Measurements from ENCODE around the gene RAB3GAP1.

The RAB3GAP1 gene

DNA sequence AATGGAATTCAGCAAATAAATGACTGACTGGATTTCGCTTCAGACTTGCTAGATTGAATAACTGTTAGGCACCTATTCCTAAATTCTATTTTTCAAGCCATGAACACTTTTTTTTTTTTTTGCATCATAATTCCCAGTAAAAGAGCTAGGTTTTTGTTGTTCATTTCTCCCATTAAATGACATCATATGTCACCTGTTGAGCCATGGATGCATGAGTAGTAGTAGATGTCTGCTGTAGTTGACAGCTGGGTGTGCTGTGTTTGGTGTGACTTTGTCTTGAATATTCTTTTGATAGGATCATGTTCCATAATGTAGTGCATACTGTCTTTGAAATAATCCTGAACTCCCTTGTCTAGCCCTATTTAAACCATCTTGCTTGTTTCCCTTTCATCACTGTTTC lies 115.2 kb downstream of the RAB3GAP1 start:
- no peak for DNase-seq

DNA sequence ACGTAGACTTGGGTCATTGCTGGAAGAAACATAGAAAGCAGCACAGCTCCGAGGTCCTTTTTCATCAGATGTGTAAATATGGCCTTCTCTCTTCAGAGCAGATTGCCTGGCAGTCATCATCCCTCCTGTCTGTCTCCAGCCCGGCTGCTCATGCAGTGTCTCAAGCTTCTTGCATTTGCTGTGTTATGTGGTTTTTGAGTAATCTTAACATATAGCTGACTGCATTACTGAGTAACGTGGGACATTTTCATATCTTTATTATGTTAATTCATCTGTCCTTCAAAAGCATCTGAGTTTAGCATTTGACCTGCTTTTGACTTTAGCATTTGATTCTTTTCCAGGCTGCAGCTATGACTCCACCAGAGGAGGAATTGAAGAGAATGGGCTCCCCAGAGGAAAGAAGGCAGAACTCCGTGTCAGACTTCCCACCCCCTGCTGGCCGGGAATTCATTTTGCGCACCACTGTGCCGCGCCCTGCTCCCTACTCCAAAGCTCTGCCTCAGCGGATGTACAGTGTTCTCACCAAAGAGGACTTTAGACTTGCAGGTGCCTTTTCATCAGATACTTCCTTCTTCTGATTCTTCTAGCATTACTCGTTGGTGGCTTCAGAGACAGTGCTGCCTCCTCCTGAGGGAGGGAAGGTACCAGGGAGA lies 116.2 kb downstream of the RAB3GAP1 start:
- no peak for DNase-seq

DNA sequence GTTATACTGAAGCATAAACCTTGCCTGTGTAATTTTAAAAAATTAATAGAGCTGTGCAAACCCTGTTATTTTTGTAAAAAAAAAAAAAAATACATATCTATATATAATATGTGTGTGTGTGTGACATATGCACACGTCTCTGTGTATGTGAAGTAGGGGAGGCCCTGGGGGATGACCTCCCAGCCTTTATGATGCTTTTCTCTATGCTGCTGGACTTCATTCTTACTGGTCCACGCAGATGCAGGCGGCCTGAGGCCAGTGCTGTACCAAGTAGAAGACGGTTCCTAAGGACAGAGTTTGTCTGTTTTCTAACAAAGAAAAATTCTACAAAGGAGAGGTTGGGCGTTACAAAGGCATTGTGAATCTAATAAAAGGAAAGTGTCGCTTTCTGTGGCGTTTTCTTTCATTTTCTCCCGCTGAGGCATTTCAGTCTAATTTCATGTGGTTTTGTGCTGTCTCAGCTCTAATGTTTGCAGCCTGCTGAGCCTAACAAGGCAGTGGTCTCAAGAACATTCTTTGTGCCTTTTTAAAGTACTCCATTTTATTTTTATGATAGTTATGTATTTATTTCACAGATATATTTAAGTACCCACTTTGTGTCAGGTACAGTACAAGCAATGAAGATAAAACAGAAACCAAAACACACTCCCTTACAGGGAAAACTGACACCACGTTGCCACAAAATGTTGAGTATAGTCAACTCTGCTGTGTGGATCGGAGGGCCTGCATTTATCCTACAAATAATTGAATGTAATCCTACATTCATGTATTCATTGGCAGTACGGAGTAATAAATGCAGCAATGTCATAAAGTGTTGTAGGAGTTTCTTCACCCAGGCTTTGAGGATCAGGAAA lies 118.0 kb downstream of the RAB3GAP1 start:
- no peak for DNase-seq

DNA sequence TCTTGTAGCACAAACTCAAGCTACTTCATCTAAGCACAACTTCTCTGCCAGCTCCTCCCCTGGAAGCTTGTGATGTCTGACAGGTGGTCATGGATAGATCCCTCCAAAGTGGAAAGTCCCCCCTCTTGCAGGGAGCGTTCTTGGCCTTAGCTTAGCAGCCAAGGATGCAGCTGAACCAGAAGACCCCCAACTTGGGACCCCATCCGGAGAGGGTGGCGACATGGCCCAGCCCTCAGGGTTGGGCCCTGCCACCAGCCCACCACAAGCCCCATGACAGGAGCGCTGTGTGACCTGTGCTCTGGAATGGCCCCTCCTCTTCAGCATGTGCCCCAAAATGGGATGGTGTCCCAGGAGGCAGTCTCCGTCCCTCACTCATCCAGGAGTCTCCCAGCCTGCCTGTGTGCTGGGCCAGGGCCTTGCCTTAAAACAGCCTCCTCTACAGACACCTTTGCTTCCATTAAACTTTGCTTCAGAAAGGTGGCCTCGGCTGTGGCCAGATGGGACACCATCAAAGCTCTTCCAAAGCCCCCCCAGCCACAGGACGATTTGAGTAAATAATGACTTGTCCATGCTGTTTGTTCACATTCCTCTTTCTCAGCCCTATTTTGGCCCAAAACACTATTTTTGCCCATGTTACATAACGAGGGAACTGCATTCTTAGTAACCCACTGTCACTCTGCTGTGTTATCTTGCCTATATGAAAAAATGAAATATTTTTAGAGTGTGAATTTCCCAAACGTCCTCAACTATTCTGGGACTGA lies 122.1 kb downstream of the RAB3GAP1 start:
- no peak for DNase-seq

DNA sequence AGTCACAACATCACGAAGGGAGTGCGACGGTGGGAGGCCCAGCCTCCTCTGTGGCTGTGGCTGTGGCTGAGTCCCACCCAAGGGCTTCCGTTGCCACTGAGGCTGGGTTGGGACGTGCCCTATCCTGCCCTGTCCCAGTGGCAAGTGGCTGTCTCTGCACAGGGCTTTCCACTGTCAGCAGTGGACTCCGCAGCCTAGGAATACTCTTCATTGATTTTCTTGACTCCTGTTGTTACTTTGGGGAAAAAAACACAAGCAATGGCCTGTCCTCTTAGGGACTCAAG lies 122.7 kb downstream of the RAB3GAP1 start:
- DNase-seq, result no peak

DNA sequence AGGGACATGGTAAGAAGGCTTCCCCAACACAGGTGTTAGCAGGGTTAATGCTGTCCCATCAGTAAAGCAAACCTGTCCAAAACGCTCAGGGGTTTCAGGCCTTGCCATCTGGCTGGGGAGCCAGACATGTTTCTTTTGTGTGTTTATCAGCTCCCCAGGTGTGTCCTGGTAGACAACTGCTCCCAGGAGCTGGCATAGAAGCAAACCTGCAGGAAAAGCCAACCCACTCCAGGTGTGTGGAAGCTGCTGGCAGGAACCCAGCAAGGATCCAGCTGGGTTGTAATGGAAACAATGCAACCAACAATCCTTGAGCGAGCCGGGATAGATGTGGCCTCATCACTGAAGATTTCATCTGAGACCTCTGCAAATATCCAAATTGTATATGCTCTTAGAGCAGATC lies 123.1 kb downstream of the RAB3GAP1 start:
- no peak for DNase-seq

DNA sequence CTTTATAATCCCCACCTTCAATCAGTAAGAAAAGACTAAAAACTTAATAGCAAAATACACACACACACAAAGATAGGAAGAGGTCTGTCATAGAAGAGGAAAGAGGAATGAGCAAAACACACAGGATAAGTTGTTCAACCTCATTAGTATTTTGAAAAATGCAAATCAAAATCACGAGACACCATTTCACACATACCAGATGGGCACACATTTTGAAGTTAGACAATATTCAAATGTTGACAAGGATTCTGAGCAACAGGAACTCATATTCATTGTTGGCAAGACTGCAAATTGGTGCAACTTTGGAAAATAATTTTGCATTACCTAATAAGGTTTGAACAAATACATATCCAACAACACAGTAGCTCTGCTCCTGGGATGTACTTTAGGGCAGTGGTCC lies 127.6 kb downstream of the RAB3GAP1 start:
- no peak for DNase-seq

DNA sequence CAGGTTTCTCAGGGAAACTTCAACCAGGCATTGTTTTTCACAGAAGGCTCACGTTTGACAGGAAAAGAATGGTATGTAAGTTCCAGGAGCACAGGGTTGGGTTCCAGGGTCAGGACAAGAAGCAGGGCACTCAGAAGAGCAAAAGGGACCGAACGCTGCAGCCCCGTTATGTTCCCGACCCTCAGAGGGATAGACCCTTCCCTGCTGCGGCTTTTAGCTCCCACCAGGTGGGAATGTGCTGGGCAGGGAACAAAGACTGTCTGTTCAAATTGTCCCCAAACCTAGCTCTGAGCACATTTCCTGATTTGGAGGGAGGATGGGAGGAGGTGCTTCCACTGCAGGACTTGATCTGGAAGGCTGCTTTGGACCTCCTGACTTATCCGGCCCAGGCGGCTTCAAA lies 130.1 kb downstream of the RAB3GAP1 start:
- DNase-seq, result no peak

DNA sequence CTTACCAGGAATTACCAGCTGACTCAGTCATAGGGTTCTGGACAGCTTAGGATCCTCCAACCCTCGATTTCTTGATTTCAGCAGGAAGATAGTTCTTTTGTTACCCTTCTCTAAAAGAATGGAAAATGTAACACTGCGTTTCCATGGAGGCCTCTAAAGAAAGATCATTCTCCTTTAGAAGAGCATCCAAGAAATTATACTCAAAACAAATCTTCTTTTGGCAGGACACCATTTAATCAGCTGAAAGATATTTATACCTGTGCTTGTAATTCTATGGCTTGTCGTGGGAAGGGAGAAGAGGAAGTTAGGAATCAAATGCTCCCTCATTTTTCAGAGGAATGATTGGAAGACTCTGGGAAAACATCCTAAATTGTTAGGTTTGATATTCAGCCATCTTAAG lies 130.5 kb downstream of the RAB3GAP1 start:
- no peak for DNase-seq

DNA sequence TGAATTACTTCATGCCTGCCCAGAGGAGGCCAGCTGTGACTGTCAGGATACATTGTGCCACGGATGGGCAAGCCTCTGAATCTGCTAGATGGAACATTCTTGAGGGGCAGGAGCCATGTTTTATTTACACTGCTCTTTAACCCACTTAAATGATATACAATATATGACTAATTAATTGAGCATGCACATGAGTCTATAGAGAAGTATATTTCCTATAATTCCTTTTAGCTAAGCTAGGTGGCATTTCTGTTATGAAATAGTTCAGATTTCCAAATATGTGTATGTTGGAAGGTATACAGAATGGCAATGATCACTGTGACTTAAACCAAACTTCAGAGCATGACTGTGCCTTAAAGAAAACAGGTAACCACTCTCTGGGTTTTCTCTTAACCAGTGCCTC lies 131.7 kb downstream of the RAB3GAP1 start:
- DNase-seq, result no peak

DNA sequence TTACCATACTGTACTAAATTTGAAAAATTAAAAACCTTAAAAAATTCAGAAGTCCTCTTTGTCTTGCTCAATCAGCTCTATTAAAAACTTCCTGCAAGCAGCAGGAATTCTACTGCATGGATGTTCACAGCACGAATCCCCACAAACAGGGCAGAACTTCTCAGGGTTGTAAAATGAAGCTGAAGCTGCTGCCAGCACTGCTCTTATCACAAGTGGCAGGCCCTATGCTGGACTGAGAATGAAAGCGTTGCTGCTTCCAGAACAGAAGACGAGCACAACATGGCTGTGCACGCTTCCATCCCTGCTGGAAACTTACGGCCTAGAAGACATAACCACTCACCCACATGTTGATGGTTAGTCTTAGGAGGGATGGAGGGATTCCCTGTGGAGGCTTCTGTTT lies 134.0 kb downstream of the RAB3GAP1 start:
- DNase-seq, result no peak

DNA sequence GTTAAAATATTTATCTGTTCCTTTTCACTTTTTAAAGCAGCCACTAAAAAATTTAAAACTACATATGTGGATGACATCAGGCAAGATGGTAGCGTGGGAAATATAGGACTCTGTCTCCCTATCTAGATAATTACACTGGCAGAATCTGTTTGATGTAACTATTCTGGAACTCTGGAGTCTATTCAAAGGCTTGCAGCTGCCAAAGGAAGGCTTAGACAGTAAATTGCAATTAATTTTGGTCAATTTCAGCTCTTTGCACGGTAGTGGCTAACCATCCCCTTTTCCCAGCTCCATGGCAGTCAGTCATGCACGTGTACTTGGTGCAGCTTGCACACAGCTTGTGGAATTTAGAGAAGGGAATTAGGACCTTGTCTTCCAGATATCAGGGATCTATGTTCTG lies 135.2 kb downstream of the RAB3GAP1 start:
- no peak for DNase-seq

DNA sequence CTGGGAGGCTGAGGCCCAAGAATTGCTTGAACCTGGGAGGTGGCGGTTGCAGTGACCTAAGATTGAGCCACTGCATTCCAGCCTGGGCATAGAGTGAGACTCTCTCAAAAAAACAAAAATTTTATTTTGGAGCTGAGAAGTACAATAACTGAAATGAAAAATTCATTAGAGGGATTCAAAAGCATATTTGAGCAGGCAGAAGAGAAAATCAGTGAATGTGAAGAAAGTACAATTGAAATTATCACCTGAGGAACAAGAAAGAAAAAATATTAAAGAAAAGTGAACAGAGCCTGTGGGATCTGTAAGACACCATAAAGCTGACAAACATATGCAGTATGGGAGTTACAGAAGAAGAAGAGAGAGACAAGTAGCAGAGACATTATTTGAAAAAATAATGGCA lies 137.1 kb downstream of the RAB3GAP1 start:
- no peak for DNase-seq

DNA sequence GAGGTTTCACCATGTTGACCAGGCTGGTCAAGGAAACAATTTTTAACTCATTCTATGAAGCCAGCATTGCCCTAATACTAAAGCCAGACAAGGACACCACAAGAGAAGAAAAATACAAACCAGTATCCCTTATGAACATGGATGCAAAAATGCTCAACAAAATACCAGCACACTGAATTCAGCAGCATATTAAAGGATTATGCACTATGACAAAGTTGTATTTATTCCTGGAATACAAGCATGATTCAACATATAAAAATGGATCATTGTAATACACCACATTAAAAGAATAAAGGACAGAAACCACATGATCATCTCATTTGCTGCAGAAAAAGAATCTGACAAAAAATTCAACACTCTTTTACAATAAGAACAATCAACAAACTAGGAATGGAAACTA lies 138.7 kb downstream of the RAB3GAP1 start:
- no peak for DNase-seq

DNA sequence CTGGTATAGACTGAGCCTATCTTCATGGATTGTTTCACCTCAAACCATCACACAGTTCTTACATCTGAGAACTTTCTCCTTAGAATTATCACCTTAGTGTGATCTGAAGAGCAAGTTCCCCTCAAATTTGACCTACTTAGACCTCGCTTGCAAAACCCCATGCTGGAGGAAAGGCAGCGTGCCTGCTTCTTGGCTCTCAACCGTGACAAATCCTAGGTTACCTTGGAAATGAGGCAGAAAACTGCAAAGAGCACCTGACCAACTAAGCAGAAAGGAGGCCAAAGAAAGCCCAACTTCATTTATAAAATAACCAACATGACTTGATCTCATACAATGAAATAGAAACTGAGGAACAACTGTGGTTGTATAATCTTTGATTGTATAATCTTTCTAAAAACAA lies 146.4 kb downstream of the RAB3GAP1 start:
- no peak for DNase-seq

DNA sequence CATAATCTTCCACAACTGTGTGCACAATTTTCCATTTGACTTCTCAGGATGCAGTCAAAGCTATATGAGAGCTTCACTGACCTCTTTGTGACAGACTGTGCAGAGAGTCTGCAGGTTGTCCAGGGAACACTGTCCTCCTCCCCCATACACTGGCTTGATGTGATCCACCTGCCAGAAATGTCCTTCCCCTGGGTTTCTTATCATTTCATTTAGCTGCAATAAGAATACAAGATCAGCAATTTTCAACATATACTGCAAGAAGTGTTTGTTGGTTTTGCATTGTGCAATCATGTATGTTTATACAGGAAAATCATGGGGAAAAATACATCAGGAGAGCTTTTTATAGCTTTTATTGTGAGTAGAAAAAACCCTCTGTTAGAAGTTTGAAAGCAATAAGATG lies 150.7 kb downstream of the RAB3GAP1 start:
- DNase-seq, result no peak

DNA sequence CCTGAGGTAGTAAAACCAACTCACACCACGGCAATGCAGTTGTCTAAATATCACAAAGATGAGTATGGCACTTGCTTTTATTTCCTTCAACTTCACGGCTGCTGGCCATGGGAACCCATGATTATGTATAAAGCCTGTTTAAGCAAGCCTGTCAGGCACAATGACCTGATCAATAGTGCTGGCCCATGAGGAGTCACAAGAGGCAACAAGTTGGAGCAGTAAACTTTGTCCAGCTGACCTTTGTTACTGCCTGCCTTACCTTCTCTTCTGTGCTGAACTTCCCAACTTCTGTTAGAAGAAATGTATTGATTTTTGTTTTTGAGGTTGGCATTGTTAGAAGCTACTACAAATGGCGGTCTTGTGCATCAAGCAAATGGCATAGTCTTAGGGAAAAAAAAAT lies 151.9 kb downstream of the RAB3GAP1 start:
- DNase-seq, result no peak

DNA sequence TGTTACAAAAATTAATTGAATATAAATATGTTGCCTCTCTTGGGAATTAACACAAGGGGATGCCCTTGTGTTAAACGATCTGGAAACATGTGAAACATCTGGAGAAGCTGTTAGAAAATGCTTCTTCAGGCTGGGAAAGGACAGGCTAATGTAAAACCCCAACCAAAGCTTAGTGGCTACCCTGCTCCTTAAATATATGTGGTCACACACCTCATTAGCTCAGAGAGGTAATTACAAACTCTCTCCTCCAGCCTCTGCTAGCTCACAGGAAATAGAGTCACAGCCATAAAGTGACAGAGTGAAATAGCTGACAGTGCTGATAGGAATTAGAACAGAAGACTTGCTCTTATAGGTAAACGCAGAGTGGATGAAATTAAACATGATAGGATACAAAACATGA lies 155.9 kb downstream of the RAB3GAP1 start:
- DNase-seq, result no peak

DNA sequence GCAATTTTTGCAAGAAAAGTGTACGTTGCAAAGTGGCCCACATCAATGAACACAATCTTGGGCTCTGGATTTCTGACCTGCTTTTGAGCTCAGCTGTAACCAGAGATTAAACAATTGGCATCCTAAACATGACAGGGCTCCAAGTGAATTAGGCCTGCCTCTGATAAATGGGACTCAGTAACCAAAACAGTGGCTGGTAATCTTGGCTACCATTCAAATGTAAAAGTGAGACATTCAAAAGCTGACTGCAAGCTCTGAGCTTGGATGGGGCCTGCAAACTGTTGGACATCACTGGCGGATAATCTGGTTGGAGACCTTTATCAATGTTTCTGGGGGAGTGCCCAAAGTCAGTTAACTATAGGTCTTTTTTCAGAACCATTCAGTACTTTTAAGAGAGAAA lies 160.7 kb downstream of the RAB3GAP1 start:
- no peak for DNase-seq

DNA sequence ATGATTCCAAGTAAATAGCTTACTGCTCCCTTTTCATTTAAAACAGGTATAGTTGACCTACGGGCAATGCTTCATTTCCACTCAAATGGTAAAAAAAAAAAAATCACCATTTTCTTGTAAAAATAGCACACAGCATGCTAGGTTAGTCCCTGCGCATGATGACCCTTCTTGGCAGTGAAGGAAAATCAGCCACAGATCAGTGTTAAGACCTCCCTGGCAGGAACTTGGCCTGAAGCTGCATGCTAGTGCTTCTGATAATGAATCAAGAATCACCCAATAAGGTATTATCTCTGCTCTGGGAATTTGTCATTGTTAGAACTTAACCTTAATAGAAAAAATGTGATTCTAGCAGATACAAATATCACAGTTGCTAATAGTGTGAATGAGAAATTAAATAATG lies 166.3 kb downstream of the RAB3GAP1 start:
- DNase-seq, result no peak

DNA sequence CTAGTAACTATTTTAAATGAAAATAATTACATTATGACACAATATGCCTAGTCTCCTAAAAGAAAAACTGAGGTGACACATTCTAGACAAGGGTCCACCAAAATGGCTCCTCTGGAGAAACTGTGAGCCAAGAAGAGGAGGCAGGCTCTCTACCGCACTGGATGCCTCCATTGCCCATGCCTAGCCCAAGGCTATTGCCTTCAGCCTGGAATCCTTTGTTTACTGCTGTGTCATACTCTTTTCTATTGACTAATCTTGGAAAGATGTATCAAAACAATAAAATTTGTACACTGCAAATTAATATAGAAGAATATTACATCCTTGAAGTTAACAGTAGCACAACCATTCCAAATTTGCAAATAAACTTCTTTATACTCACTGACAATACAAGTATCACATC lies 167.1 kb downstream of the RAB3GAP1 start:
- no peak for DNase-seq
